ENCODE results near the gene TUBB. TPM values are rescaled to one million over a fixed set of nuclear protein-coding genes. Genes with fewer than 3 reads are reported as not detected.

The TUBB gene
- total and polyA plus RNA-seq, 9 of the 15 experiments (the other 6 are each of a cell fraction or from before 2014, with no cell fraction given) = 971 to 2,870 (median 1,478) TPM

DNA sequence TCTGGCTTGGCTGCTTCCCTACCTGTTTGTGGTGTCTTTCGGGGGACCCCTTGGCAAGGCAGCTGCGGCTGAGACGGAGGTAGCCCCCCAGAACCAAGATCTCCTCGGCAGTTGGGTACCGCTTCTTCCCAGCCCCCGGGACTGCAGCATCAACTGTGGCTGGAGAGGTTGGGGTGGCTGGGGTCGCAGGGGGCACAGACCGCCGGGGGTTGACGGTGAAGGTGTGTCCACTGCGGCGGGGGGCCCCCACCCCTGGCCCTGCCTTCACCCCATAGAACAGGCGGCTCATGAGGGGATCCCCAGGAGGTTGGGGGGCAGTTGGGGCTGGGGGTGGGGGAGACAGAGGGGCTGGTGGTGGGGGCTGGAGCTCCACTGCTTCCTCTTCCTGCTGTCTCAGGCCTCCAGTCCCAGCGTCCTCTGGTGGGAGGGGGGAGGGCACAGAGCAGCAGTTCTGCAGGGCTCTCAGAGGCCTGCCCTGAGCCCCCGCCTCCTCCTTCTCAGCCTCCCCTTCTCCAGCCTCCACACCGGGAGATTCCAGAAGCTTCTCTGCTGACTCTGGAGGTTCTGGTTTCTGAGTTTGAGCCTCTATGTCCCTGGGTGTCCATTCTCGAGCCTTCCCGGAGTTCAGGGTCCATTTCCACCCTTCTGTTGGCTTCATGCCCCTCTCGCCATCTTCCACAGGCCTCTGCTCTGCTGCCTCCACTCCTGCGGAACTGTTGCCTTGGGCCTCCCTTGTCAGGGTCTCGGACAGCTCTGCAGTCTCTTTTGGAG lies 35.6 kb upstream of the TUBB start (continued):
- TF ChIP-seq PTBP1 (IDR thresholded peaks at IDR 0.05; ENCODE audit: low read depth, low read length) (no peak), PHB (CRISPR knock-in tag; IDR thresholded peaks at IDR 0.05) (0 out of 2 replicates have a peak, but pooled peaks have one; percentile 45), SRF (CRISPR knock-in tag; IDR thresholded peaks at IDR 0.05) (0 out of 4 replicates have a peak, but pooled peaks of 1 of the 2 experiments have one; percentile 6), DPF2 (IDR thresholded peaks at IDR 0.05) (peak; percentile 18; the same call in 1 of the 2 replicates), ETV1 (tag; conservative IDR thresholded peaks at IDR 0.05; ENCODE audit: low read depth) (0 out of 2 replicates have a peak, but pooled peaks have one; percentile 21), SMAD4 (CRISPR knock-in tag; conservative IDR thresholded peaks at IDR 0.05) (0 out of 2 replicates have a peak, but pooled peaks have one; percentile 20), RAD51 (IDR thresholded peaks at IDR 0.05; ENCODE audit: borderline replicate concordance, low read depth) (no peak), ZNF408 (CRISPR knock-in tag; IDR thresholded peaks at IDR 0.05; ENCODE audit: low read depth) (no peak), PHB2 (IDR thresholded peaks at IDR 0.05; ENCODE audit: low read depth) (0 out of 2 replicates have a peak, but pooled peaks have one; percentile 18), MCM3 (IDR thresholded peaks at IDR 0.05) (no peak), ILF3 (IDR thresholded peaks at IDR 0.05; ENCODE audit: borderline replicate concordance) (no peak), RFX1 (IDR thresholded peaks at IDR 0.05) (no peak), GABPB1 (CRISPR knock-in tag; IDR thresholded peaks at IDR 0.05) (no peak), RNF2 (IDR thresholded peaks at IDR 0.05) (no peak)
- TF ChIP-seq, protein P1, sequence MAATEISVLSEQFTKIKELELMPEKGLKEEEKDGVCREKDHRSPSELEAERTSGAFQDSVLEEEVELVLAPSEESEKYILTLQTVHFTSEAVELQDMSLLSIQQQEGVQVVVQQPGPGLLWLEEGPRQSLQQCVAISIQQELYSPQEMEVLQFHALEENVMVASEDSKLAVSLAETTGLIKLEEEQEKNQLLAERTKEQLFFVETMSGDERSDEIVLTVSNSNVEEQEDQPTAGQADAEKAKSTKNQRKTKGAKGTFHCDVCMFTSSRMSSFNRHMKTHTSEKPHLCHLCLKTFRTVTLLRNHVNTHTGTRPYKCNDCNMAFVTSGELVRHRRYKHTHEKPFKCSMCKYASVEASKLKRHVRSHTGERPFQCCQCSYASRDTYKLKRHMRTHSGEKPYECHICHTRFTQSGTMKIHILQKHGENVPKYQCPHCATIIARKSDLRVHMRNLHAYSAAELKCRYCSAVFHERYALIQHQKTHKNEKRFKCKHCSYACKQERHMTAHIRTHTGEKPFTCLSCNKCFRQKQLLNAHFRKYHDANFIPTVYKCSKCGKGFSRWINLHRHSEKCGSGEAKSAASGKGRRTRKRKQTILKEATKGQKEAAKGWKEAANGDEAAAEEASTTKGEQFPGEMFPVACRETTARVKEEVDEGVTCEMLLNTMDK (IDR thresholded peaks at IDR 0.05; ENCODE audit: borderline replicate concordance, insufficient read depth, low read depth, low read length, poor library complexity, severe bottlenecking) = no peak
- TF ChIP-seq, protein P2, sequence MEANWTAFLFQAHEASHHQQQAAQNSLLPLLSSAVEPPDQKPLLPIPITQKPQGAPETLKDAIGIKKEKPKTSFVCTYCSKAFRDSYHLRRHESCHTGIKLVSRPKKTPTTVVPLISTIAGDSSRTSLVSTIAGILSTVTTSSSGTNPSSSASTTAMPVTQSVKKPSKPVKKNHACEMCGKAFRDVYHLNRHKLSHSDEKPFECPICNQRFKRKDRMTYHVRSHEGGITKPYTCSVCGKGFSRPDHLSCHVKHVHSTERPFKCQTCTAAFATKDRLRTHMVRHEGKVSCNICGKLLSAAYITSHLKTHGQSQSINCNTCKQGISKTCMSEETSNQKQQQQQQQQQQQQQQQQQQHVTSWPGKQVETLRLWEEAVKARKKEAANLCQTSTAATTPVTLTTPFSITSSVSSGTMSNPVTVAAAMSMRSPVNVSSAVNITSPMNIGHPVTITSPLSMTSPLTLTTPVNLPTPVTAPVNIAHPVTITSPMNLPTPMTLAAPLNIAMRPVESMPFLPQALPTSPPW (CRISPR knock-in tag; IDR thresholded peaks at IDR 0.05) = peak; percentile 85
- TF ChIP-seq, protein P3, sequence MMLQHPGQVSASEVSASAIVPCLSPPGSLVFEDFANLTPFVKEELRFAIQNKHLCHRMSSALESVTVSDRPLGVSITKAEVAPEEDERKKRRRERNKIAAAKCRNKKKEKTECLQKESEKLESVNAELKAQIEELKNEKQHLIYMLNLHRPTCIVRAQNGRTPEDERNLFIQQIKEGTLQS (IDR thresholded peaks at IDR 0.05) = no peak
- TF ChIP-seq, protein P3 (CRISPR knock-in tag; conservative IDR thresholded peaks at IDR 0.05) = no peak
- TF ChIP-seq, protein P4, sequence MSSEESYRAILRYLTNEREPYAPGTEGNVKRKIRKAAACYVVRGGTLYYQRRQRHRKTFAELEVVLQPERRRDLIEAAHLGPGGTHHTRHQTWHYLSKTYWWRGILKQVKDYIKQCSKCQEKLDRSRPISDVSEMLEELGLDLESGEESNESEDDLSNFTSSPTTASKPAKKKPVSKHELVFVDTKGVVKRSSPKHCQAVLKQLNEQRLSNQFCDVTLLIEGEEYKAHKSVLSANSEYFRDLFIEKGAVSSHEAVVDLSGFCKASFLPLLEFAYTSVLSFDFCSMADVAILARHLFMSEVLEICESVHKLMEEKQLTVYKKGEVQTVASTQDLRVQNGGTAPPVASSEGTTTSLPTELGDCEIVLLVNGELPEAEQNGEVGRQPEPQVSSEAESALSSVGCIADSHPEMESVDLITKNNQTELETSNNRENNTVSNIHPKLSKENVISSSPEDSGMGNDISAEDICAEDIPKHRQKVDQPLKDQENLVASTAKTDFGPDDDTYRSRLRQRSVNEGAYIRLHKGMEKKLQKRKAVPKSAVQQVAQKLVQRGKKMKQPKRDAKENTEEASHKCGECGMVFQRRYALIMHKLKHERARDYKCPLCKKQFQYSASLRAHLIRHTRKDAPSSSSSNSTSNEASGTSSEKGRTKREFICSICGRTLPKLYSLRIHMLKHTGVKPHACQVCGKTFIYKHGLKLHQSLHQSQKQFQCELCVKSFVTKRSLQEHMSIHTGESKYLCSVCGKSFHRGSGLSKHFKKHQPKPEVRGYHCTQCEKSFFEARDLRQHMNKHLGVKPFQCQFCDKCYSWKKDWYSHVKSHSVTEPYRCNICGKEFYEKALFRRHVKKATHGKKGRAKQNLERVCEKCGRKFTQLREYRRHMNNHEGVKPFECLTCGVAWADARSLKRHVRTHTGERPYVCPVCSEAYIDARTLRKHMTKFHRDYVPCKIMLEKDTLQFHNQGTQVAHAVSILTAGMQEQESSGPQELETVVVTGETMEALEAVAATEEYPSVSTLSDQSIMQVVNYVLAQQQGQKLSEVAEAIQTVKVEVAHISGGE (CRISPR knock-in tag; IDR thresholded peaks at IDR 0.05) = no peak

Data from K562 (cell line).